ENCODE measurements around the gene PTPRD.

The PTPRD gene

GRCh38 chr9:8280811-8281210, 2332.0 kb downstream of the PTPRD start:
- DNase-seq = no peak

- DNase-seq = no peak
Observed at GRCh38 chr9:8278048-8278447, 2334.8 kb downstream of the PTPRD start.

GRCh38 chr9:8270235-8270634, 2342.6 kb downstream of the PTPRD start:
- no peak for DNase-seq

- DNase-seq = no peak
Observed at GRCh38 chr9:8268881-8269280, 2343.9 kb downstream of the PTPRD start.

- DNase-seq = no peak
Observed at GRCh38 chr9:8268216-8268878, 2344.5 kb downstream of the PTPRD start.

GRCh38 chr9:8267636-8268035, 2345.2 kb downstream of the PTPRD start:
- DNase-seq = no peak

- no peak for DNase-seq
Observed at GRCh38 chr9:8266861-8267260, 2345.9 kb downstream of the PTPRD start.

GRCh38 chr9:8265281-8265680, 2347.5 kb downstream of the PTPRD start:
- DNase-seq = no peak
